ENCODE data around the gene GALNT17. TPM values are rescaled to one million over a fixed set of nuclear protein-coding genes. Genes with fewer than 3 reads are reported as not detected.

The GALNT17 gene
- total RNA-seq, 1 experiment from 2014 or later = not detected

DNA sequence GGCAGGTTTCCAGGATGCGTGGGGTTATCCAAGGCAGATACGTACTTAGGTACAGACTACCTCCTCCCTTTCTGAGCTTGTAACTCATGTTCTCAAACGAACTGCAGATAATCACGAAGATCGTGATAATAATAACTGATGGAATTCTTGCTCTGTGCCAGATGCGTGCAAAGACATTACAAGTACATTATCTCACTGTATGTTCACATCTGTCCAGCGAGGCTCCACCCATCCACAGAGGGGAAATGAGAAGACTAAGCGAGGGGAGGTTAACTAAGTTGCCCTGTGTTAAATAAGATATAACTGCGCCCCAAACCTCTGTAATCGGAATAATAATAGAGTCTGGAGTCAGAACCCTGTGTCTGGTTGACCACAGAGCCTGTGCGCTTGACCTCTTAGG, 1.9 kb downstream of the GALNT17 start:
- Histone ChIP-seq H3K36me3 (ENCODE audit: control insufficient read depth, insufficient read depth, low read length) (no peaks in the 10 kb centered on the region), H3K4me1 (ENCODE audit: control insufficient read depth, insufficient read depth, low read length) (no peaks in the 10 kb centered on the region), H3K27me3 (ENCODE audit: control insufficient read depth, insufficient read depth, low read length) (no peaks in the 10 kb centered on the region), H3K4me3 (ENCODE audit: low read depth in 2 of 2, low read length in 2 of 2) (no peak overlapping the region), H3K27ac (ENCODE audit: low read length) (no peak overlapping the region), H3K9me3 (ENCODE audit: control insufficient read depth, insufficient read depth, low read depth, low read length) (no peaks in the 10 kb centered on the region)
- ChIA-PET CTCF (no interaction called here), POLR2A (no interaction called here)
- intact Hi-C loops (cut with micrococcal nuclease; ENCODE audit: unreplicated experiment) = no loop called here
- ATAC-seq = no peak
- in situ Hi-C loops (cut with HindIII; ENCODE audit: low pct_unique_long_range_greater_than_20kb, low sequenced_read_pairs) = no loop called here
- no TSS peak for BruUV-seq (replicated peaks)
- DNase-seq (ENCODE audit: low read depth, low spot score) = no peak
- TF ChIP-seq, protein P1, sequence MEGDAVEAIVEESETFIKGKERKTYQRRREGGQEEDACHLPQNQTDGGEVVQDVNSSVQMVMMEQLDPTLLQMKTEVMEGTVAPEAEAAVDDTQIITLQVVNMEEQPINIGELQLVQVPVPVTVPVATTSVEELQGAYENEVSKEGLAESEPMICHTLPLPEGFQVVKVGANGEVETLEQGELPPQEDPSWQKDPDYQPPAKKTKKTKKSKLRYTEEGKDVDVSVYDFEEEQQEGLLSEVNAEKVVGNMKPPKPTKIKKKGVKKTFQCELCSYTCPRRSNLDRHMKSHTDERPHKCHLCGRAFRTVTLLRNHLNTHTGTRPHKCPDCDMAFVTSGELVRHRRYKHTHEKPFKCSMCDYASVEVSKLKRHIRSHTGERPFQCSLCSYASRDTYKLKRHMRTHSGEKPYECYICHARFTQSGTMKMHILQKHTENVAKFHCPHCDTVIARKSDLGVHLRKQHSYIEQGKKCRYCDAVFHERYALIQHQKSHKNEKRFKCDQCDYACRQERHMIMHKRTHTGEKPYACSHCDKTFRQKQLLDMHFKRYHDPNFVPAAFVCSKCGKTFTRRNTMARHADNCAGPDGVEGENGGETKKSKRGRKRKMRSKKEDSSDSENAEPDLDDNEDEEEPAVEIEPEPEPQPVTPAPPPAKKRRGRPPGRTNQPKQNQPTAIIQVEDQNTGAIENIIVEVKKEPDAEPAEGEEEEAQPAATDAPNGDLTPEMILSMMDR (IDR thresholded peaks at IDR 0.05) = no peak
- TF ChIP-seq SIN3A (IDR thresholded peaks at IDR 0.05; ENCODE audit: borderline replicate concordance, insufficient read depth, low read depth, low read length) = no peak
- no peak for TF ChIP-seq POLR2AphosphoS5 (IDR thresholded peaks at IDR 0.05; ENCODE audit: low read depth, low read length)
- TF ChIP-seq, protein P2, sequence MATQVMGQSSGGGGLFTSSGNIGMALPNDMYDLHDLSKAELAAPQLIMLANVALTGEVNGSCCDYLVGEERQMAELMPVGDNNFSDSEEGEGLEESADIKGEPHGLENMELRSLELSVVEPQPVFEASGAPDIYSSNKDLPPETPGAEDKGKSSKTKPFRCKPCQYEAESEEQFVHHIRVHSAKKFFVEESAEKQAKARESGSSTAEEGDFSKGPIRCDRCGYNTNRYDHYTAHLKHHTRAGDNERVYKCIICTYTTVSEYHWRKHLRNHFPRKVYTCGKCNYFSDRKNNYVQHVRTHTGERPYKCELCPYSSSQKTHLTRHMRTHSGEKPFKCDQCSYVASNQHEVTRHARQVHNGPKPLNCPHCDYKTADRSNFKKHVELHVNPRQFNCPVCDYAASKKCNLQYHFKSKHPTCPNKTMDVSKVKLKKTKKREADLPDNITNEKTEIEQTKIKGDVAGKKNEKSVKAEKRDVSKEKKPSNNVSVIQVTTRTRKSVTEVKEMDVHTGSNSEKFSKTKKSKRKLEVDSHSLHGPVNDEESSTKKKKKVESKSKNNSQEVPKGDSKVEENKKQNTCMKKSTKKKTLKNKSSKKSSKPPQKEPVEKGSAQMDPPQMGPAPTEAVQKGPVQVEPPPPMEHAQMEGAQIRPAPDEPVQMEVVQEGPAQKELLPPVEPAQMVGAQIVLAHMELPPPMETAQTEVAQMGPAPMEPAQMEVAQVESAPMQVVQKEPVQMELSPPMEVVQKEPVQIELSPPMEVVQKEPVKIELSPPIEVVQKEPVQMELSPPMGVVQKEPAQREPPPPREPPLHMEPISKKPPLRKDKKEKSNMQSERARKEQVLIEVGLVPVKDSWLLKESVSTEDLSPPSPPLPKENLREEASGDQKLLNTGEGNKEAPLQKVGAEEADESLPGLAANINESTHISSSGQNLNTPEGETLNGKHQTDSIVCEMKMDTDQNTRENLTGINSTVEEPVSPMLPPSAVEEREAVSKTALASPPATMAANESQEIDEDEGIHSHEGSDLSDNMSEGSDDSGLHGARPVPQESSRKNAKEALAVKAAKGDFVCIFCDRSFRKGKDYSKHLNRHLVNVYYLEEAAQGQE (IDR thresholded peaks at IDR 0.05; ENCODE audit: insufficient read depth in 1 of 2, low read depth in 2 of 2, low read length in 1 of 2) = no peak
- TF ChIP-seq TCF7L2 (IDR thresholded peaks at IDR 0.05; ENCODE audit: low read depth, low read length) = no peak

DNA sequence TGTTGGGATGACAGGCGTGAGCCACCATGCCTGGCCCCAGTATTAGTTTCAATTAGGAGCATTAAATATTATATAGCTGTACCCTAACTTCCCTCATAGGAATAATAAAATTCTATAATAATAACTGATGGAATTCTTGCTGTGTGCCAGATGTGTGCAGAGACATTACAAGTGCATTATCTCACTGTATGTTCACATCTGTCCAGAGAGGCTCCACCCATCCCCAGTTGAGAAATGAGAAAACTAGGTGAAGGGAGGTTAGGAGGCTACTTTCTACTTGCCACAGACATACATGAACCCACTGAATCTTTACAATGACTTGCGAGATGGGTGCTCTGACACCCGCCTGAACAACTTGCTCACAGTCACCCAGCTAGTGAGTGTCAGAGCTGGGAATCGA, 3.2 kb downstream of the GALNT17 start:
- Histone ChIP-seq H3K36me3 (ENCODE audit: control insufficient read depth, insufficient read depth, low read length) (no peaks in the 10 kb centered on the region), H3K4me1 (ENCODE audit: control insufficient read depth, insufficient read depth, low read length) (no peaks in the 10 kb centered on the region), H3K9me3 (ENCODE audit: control insufficient read depth, insufficient read depth, low read depth, low read length) (no peaks in the 10 kb centered on the region), H3K27me3 (ENCODE audit: control insufficient read depth, insufficient read depth, low read length) (no peaks in the 10 kb centered on the region), H3K4me3 (ENCODE audit: low read depth in 2 of 2, low read length in 2 of 2) (no peak overlapping the region), H3K27ac (ENCODE audit: low read length) (no peak overlapping the region)
- intact Hi-C loops (cut with micrococcal nuclease; ENCODE audit: unreplicated experiment) = no loop called here
- ATAC-seq (no peak), DNase-seq (ENCODE audit: low read depth, low spot score) (no peak)
- POLR2A ChIA-PET = interaction anchor here (0.6 kb wide), 1 partner anchor 27 kb away, joined by 9 read pairs; no protein-coding TSS in a partner anchor
- BruUV-seq (replicated peaks) = no TSS peak
- CTCF ChIA-PET = interaction anchor here (0.6 kb wide), 1 partner anchor 300 kb away, joined by 7 read pairs; no protein-coding TSS in a partner anchor
- TF ChIP-seq TCF7L2 (IDR thresholded peaks at IDR 0.05; ENCODE audit: low read depth, low read length) (no peak), SIN3A (IDR thresholded peaks at IDR 0.05; ENCODE audit: borderline replicate concordance, insufficient read depth, low read depth, low read length) (no peak), POLR2AphosphoS5 (IDR thresholded peaks at IDR 0.05; ENCODE audit: low read depth, low read length) (no peak)
- TF ChIP-seq, protein P2 (IDR thresholded peaks at IDR 0.05; ENCODE audit: insufficient read depth in 1 of 2, low read depth in 2 of 2, low read length in 1 of 2) = no peak
- TF ChIP-seq, protein P1 (IDR thresholded peaks at IDR 0.05) = no peak
- in situ Hi-C loops (cut with HindIII; ENCODE audit: low pct_unique_long_range_greater_than_20kb, low sequenced_read_pairs) = no loop called here
